Measurements from ENCODE around the gene FAM13C. TPM values are rescaled to one million over a fixed set of nuclear protein-coding genes. Genes with fewer than 3 reads are reported as not detected.

The FAM13C gene
- total RNA-seq = 1.3 and 3.9 TPM in 2 replicates

DNA sequence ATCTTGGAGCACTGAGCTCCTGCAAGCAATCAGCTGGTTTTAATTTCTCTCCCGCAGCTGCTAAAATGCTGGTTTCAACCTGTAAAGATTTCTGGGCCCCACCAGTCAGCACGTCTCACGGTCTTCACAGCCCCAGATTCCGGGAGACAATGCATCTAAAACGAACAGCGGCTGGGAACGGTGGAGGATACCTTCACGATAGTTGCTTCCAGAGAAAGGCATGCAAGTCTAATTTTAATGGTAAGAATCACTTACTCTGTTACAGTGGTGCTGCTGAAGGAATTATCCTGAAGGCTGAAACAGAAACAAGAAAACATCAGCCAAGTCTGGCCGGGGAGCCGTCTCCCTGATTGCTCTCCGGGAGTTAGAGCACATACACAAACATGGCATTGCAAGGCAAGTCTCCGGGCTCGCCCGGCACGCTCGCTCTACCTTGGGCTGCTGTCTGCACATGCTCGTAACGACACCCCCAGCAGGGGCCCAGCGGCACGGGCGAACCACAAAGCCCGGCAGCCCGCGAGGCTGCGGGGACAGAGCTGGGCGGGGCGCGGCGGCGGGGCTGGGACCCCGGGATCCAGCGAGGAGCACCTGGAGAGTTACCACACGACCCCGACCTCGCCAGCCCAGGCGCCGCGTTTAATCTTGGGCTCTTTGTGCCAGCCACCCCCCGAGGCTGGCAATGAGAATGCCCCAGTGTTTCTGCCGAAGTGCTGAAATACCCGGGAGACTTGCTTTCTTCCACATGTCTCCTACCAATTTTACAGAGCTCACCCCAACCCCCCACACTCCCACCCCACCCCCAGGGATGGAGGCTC, at the start of gene FAM13C:
TSS of gene FAM13C (minus strand) at position 406 of the 815 bp plus-strand sequence. CDS start at position 317, 89 bp downstream.

Other genes with a start within 250 kb of the FAM13C start
- gene PHYHIPL, start 185.9 kb downstream of the FAM13C start, total RNA-seq = not detected in 2 replicates

Data from regular cardiac myocyte (primary cell).